Measurements from ENCODE around the gene FGF14.
"Not testable (repeated sequence)": the region's sequence is repeated elsewhere in the genome, so short reads cannot be mapped to it uniquely, and the experiment has no call there.

FGF14 gene

DNA sequence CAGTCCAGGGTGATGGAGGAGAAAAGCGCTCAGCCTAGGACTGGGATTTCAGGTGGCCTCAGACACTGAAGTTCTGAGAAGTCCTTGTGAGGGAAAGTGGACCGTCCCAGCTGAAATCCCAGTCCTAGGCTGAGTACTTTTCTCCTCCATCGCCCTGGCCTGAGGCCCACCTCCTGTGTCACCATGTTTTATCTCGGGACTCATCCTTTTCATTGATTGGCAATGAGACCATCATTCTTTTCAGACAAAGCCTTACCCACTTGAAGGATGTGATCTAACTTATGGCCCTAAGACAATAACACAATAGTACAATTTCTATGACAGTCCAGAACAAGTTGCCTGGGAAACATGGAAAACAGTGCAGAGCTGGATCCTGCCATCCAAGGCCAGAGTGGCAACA lies 263.9 kb downstream of the FGF14 start:
- H2BK5ac ChIP-seq (ENCODE audit: low read length): not testable (repeated sequence)

DNA sequence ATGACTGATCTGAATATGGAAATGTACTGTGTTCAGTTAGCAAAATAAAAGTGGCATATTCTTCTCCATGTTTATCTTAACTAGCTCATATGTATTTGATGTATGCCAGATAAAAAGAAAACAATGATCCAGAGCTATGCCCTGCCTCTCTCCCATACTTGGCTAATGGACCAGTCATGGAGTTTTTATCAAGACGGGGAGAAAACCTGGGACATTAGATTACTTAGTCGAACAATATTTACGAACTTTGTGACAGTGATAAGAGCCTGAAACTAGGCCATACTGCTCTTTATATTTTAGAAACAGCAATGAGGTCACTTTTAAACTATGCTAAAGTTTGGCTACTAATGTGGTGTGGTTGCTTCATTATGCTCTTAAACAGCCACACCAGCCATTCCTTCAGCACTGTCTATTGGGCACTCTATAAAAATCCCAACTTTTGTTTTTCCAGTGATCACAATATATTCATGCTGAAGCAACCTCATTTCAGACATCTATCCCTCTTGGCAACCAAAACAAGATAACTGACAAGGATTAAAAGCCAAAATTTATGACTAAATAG lies 265.0 kb downstream of the FGF14 start:
- Histone ChIP-seq H3K23ac (ENCODE audit: low read depth, low read length, poor library complexity) (no peak overlapping the region), H3K4me2 (ENCODE audit: insufficient read depth, low read length, poor library complexity, severe bottlenecking) (no peak overlapping the region), H2BK5ac (ENCODE audit: low read length) (no peak overlapping the region), H2BK120ac (ENCODE audit: low read depth, low read length) (no peak overlapping the region), H2AK5ac (ENCODE audit: low read depth, low read length) (no peak overlapping the region), H3K14ac (ENCODE audit: low read length) (no peak overlapping the region), H3K36me3 (replicated peaks in 1 of 2; ENCODE audit: control insufficient read depth in 2 of 2, insufficient read depth in 2 of 2, low read length in 2 of 2) (no peaks in the 10 kb centered on the region), H4K8ac (ENCODE audit: low read depth, low read length) (no peak overlapping the region), H2BK12ac (ENCODE audit: low read length) (no peak overlapping the region), H3K27ac (replicated peaks; ENCODE audit: low read length) (no peak overlapping the region), H2BK15ac (ENCODE audit: low read length) (no peak overlapping the region), H3K4ac (ENCODE audit: low read length) (no peak overlapping the region), H4K91ac (ENCODE audit: low read depth, low read length, poor library complexity) (no peak overlapping the region), H3K79me1 (ENCODE audit: low read depth, low read length) (no peaks in the 10 kb centered on the region), H3K9me3 (replicated peaks in 1 of 2; ENCODE audit: control insufficient read depth in 2 of 2, insufficient read depth in 1 of 2, low read depth in 1 of 2, low read length in 2 of 2) (no peaks in the 10 kb centered on the region), H3K18ac (ENCODE audit: low read length) (no peak overlapping the region), H3K9ac (ENCODE audit: low read depth, low read length, poor library complexity) (no peak overlapping the region), H3K4me1 (ENCODE audit: control insufficient read depth in 2 of 2, insufficient read depth in 1 of 2, low read depth in 1 of 2, low read length in 2 of 2) (peaks cover 0 to 1% of the 10 kb centered on the region in 2 donors), H2AFZ (ENCODE audit: low read length) (no peak overlapping the region), H3K4me3 (ENCODE audit: low read length in 2 of 2) (no peak overlapping the region), H3K27me3 (ENCODE audit: control insufficient read depth in 3 of 3, insufficient read depth in 3 of 3, low read depth in 1 of 3, low read length in 3 of 3) (no peaks in the 10 kb centered on the region)
- no peak for DNase-seq (ENCODE audit: low spot score)
- no CpG with 5 or more reads among the region's 3 CpGs for WGBS, 2 donors (ENCODE audit: extremely low coverage in 2 of 2, insufficient read length in 2 of 2, insufficient replicate concordance in 1 of 2)

More for the DNA sequence above, 263.9 kb downstream of the FGF14 start:
- not testable (repeated sequence) for H3K4me2 ChIP-seq (ENCODE audit: insufficient read depth, low read length, poor library complexity, severe bottlenecking); H3K9ac ChIP-seq (ENCODE audit: low read depth, low read length, poor library complexity); H3K9me3 ChIP-seq (replicated peaks in 1 of 2; ENCODE audit: control insufficient read depth in 2 of 2, insufficient read depth in 1 of 2, low read depth in 1 of 2, low read length in 2 of 2); H3K4me3 ChIP-seq (ENCODE audit: low read length in 2 of 2); H3K79me1 ChIP-seq (ENCODE audit: low read depth, low read length); H2BK120ac ChIP-seq (ENCODE audit: low read depth, low read length); H3K14ac ChIP-seq (ENCODE audit: low read length); DNase-seq (ENCODE audit: low spot score); H2BK12ac ChIP-seq (ENCODE audit: low read length); H2AFZ ChIP-seq (ENCODE audit: low read length); H2BK15ac ChIP-seq (ENCODE audit: low read length); H3K4me1 ChIP-seq (ENCODE audit: control insufficient read depth in 2 of 2, insufficient read depth in 1 of 2, low read depth in 1 of 2, low read length in 2 of 2); H3K23ac ChIP-seq (ENCODE audit: low read depth, low read length, poor library complexity); H3K27me3 ChIP-seq (ENCODE audit: control insufficient read depth in 3 of 3, insufficient read depth in 3 of 3, low read depth in 1 of 3, low read length in 3 of 3); H4K91ac ChIP-seq (ENCODE audit: low read depth, low read length, poor library complexity); H2AK5ac ChIP-seq (ENCODE audit: low read depth, low read length); H3K4ac ChIP-seq (ENCODE audit: low read length); H3K36me3 ChIP-seq (replicated peaks in 1 of 2; ENCODE audit: control insufficient read depth in 2 of 2, insufficient read depth in 2 of 2, low read length in 2 of 2); H3K18ac ChIP-seq (ENCODE audit: low read length); H4K8ac ChIP-seq (ENCODE audit: low read depth, low read length); H3K27ac ChIP-seq (replicated peaks; ENCODE audit: low read length)
- no CpG with 5 or more reads among the region's 4 CpGs for WGBS, 2 donors (ENCODE audit: extremely low coverage in 2 of 2, insufficient read length in 2 of 2, insufficient replicate concordance in 1 of 2)

DNA sequence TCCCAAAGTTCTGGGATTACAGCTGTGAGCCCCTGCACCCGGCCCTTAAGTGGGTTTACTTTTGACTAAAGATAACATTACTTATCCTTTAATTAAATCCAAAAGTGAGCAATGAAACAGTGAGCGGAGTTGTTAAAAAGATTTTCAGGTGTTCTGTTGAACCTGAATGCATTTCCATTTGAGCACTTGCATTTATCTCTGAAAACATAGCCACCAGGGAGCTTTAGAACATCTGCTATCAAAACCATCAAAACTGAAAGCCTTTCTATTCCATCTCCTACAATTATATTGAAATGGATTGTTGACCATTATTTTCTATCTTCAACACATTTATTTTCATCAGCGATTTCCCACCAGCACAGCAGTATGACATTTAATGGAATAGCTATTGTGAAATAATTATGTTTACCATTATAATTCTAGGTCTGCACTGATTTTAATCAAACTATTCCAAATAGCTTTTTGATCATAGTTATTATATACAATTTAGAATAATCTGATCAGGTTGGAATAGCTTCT lies 269.0 kb downstream of the FGF14 start:
- Histone ChIP-seq H4K8ac (ENCODE audit: low read depth, low read length) (no peak overlapping the region), H3K4ac (ENCODE audit: low read length) (no peak overlapping the region), H3K4me3 (ENCODE audit: low read length in 2 of 2) (no peak overlapping the region), H2BK15ac (ENCODE audit: low read length) (no peak overlapping the region), H2BK5ac (ENCODE audit: low read length) (no peak overlapping the region), H3K79me1 (ENCODE audit: low read depth, low read length) (no peaks in the 10 kb centered on the region), H3K14ac (ENCODE audit: low read length) (no peak overlapping the region), H3K27ac (replicated peaks; ENCODE audit: low read length) (no peak overlapping the region), H4K91ac (ENCODE audit: low read depth, low read length, poor library complexity) (no peak overlapping the region), H2BK120ac (ENCODE audit: low read depth, low read length) (no peak overlapping the region), H2AFZ (ENCODE audit: low read length) (no peak overlapping the region), H3K18ac (ENCODE audit: low read length) (no peak overlapping the region), H3K9ac (ENCODE audit: low read depth, low read length, poor library complexity) (no peak overlapping the region), H3K27me3 (ENCODE audit: control insufficient read depth in 3 of 3, insufficient read depth in 3 of 3, low read depth in 1 of 3, low read length in 3 of 3) (no peaks in the 10 kb centered on the region), H3K23ac (ENCODE audit: low read depth, low read length, poor library complexity) (no peak overlapping the region), H3K4me1 (ENCODE audit: control insufficient read depth in 2 of 2, insufficient read depth in 1 of 2, low read depth in 1 of 2, low read length in 2 of 2) (no peaks in the 10 kb centered on the region), H2AK5ac (ENCODE audit: low read depth, low read length) (no peak overlapping the region), H3K9me3 (replicated peaks in 1 of 2; ENCODE audit: control insufficient read depth in 2 of 2, insufficient read depth in 1 of 2, low read depth in 1 of 2, low read length in 2 of 2) (no peaks in the 10 kb centered on the region), H3K36me3 (replicated peaks in 1 of 2; ENCODE audit: control insufficient read depth in 2 of 2, insufficient read depth in 2 of 2, low read length in 2 of 2) (no peaks in the 10 kb centered on the region), H3K4me2 (ENCODE audit: insufficient read depth, low read length, poor library complexity, severe bottlenecking) (no peak overlapping the region), H2BK12ac (ENCODE audit: low read length) (no peak overlapping the region)
- WGBS, 2 donors (ENCODE audit: extremely low coverage in 2 of 2, insufficient read length in 2 of 2, insufficient replicate concordance in 1 of 2): no CpG with 5 or more reads among the region's 3 CpGs
- DNase-seq (ENCODE audit: low spot score): no peak

DNA sequence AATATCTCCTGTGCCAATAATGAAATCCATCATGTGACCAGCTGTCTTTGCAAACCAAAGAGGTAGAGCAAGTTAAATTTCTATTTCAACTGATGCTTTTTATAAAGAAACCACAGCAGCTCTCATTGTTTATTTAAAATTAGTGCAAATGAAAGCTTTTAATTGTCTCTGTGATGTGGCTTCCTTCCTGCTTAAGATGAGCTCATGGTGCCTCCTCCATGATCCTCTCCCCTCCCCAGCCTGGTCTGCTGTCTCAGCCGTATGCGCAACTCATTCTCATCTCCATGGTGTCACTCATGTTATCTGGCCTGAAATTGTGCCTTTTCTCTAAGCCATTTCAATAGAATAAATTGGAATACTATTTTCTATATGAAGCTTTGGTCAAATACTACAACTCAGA lies 270.6 kb downstream of the FGF14 start:
- no peak overlapping the region for H2BK12ac ChIP-seq (ENCODE audit: low read length)
- no peak overlapping the region for H3K27ac ChIP-seq (replicated peaks; ENCODE audit: low read length)
- no peaks in the 10 kb centered on the region for H3K9me3 ChIP-seq (replicated peaks in 1 of 2; ENCODE audit: control insufficient read depth in 2 of 2, insufficient read depth in 1 of 2, low read depth in 1 of 2, low read length in 2 of 2)
- H4K91ac ChIP-seq (ENCODE audit: low read depth, low read length, poor library complexity): no peak overlapping the region
- H2BK120ac ChIP-seq (ENCODE audit: low read depth, low read length): no peak overlapping the region
- no peaks in the 10 kb centered on the region for H3K4me1 ChIP-seq (ENCODE audit: control insufficient read depth in 2 of 2, insufficient read depth in 1 of 2, low read depth in 1 of 2, low read length in 2 of 2)
- no peak overlapping the region for H3K18ac ChIP-seq (ENCODE audit: low read length)
- no peak overlapping the region for H3K4me3 ChIP-seq (ENCODE audit: low read length in 2 of 2)
- H3K23ac ChIP-seq (ENCODE audit: low read depth, low read length, poor library complexity): no peak overlapping the region
- H3K4me2 ChIP-seq (ENCODE audit: insufficient read depth, low read length, poor library complexity, severe bottlenecking): no peak overlapping the region
- no peaks in the 10 kb centered on the region for H3K36me3 ChIP-seq (replicated peaks in 1 of 2; ENCODE audit: control insufficient read depth in 2 of 2, insufficient read depth in 2 of 2, low read length in 2 of 2)
- H2AK5ac ChIP-seq (ENCODE audit: low read depth, low read length): no peak overlapping the region
- no peak overlapping the region for H4K8ac ChIP-seq (ENCODE audit: low read depth, low read length)
- no peaks in the 10 kb centered on the region for H3K79me1 ChIP-seq (ENCODE audit: low read depth, low read length)
- H3K4ac ChIP-seq (ENCODE audit: low read length): no peak overlapping the region
- H2BK15ac ChIP-seq (ENCODE audit: low read length): no peak overlapping the region
- no peaks in the 10 kb centered on the region for H3K27me3 ChIP-seq (ENCODE audit: control insufficient read depth in 3 of 3, insufficient read depth in 3 of 3, low read depth in 1 of 3, low read length in 3 of 3)
- WGBS, 2 donors (ENCODE audit: extremely low coverage in 2 of 2, insufficient read length in 2 of 2, insufficient replicate concordance in 1 of 2): no CpG with 5 or more reads among the region's 2 CpGs
- no peak overlapping the region for H3K14ac ChIP-seq (ENCODE audit: low read length)
- no peak for DNase-seq (ENCODE audit: low spot score)
- H3K9ac ChIP-seq (ENCODE audit: low read depth, low read length, poor library complexity): no peak overlapping the region
- H2AFZ ChIP-seq (ENCODE audit: low read length): peak overlapping the region; percentile 45
- H2BK5ac ChIP-seq (ENCODE audit: low read length): no peak overlapping the region

All from neuronal stem cell (in vitro differentiated cells).